Neural progenitor cell (in vitro differentiated cells): ENCODE data around the gene C7orf25. TPM values are rescaled to one million over a fixed set of nuclear protein-coding genes. Genes with fewer than 3 reads are reported as not detected.

Source experiments
- DNase-seq: peaks from one replicate; pipeline ENCODE4 v3.0.0-alpha.2; 2016; ENCODE audit warnings: low spot score
- H2AFZ ChIP-seq: fragments of 200-600 bp; sonication (generic); replicated peaks from 2 replicates; pipeline ENCODE4 v1.6.1; 2016; ENCODE audit warnings: antibody characterized with exemption
- H3F3A ChIP-seq: fragments of 200-600 bp; sonication (generic); 2 replicates; pipeline ENCODE4 v1.6.1; 2016; ENCODE audit warnings: antibody characterized with exemption, low read depth
- H3K27ac ChIP-seq: fragments of 200-600 bp; sonication (generic); 2 replicates; pipeline ENCODE4 v1.5.1; 2016; ENCODE audit warnings: mild to moderate bottlenecking
- H3K27me3 ChIP-seq: fragments of 200-600 bp; sonication (generic); 2 replicates; pipeline ENCODE4 v1.6.1; 2016; ENCODE audit warnings: mild to moderate bottlenecking, moderate library complexity
- H3K36me3 ChIP-seq: fragments of 200-600 bp; sonication (generic); 2 replicates; pipeline ENCODE4 v1.5.1; 2016
- H3K4me1 ChIP-seq: fragments of 200-600 bp; sonication (generic); 2 replicates; pipeline ENCODE4 v1.6.1; 2016; ENCODE audit warnings: mixed run types
- H3K4me2 ChIP-seq: fragments of 200-600 bp; sonication (generic); 2 replicates; pipeline ENCODE4 v1.6.1; 2016
- H3K4me3 ChIP-seq: fragments of 200-600 bp; sonication (generic); 2 replicates; pipeline ENCODE4 v1.5.1; 2016
- H3K79me2 ChIP-seq: fragments of 200-600 bp; sonication (generic); 2 replicates; pipeline ENCODE4 v1.6.1; 2016; ENCODE audit warnings: low read depth
- H3K9ac ChIP-seq: fragments of 200-600 bp; sonication (generic); 2 replicates; pipeline ENCODE4 v1.6.1; 2016
- H3K9me3 ChIP-seq: fragments of 200-600 bp; sonication (generic); 2 replicates; pipeline ENCODE4 v1.5.1; 2016; ENCODE audit warnings: low read depth
- H4K20me1 ChIP-seq: fragments of 200-600 bp; sonication (generic); 2 replicates; pipeline ENCODE4 v1.6.1; 2016; ENCODE audit warnings: low read depth
- H3K27ac Mint-ChIP-seq: 3 replicates; pipeline ENCODE4 v1.8.0; 2021; ENCODE audit warnings: mixed read lengths
- H3K27me3 Mint-ChIP-seq: 2 replicates; pipeline ENCODE4 v1.8.0; 2022; ENCODE audit warnings: low read depth, mild to moderate bottlenecking, inconsistent platforms, moderate library complexity, mixed read lengths; ENCODE audit not compliant: insufficient read depth
- H3K36me3 Mint-ChIP-seq: 3 replicates; pipeline ENCODE4 v1.8.0; 2021; ENCODE audit warnings: mixed read lengths
- H3K4me1 Mint-ChIP-seq: 3 replicates; pipeline ENCODE4 v1.8.0; 2021; ENCODE audit warnings: mixed read lengths
- H3K4me3 Mint-ChIP-seq: 3 replicates; pipeline ENCODE4 v1.8.0; 2021; ENCODE audit warnings: mild to moderate bottlenecking, moderate library complexity, mixed read lengths
- H3K9me3 Mint-ChIP-seq: 3 replicates; pipeline ENCODE4 v1.8.0; 2020; ENCODE audit warnings: mixed read lengths
- EZH2 ChIP-seq: fragments of 200-600 bp; sonication (generic); IDR thresholded peaks from 2 replicates; pipeline ENCODE4 v1.6.1; 2017; ENCODE audit warnings: antibody characterized with exemption, mild to moderate bottlenecking, moderate library complexity
- EZH2phosphoT487 ChIP-seq: fragments of 200-600 bp; sonication (generic); IDR thresholded peaks from 2 replicates; pipeline ENCODE4 v1.6.1; 2017; ENCODE audit warnings: antibody characterized with exemption
- total RNA-seq: library from RNA; depleted of rRNA; stranded (reverse); fragments of >200 nt; gene quantifications from 2 replicates; pipeline ENCODE4 v1.2.3, GENCODE V29; 2015; ENCODE audit warnings: low replicate concordance
- TF ChIP-seq, protein P1 (sequence below): fragments of 200-600 bp; sonication (generic); IDR thresholded peaks from 2 replicates; pipeline ENCODE4 v1.5.1; 2017; ENCODE audit warnings: antibody characterized with exemption, mild to moderate bottlenecking

The C7orf25 gene
- total RNA-seq, 1 donor from 2014 or later, result 6.4 TPM

DNA sequence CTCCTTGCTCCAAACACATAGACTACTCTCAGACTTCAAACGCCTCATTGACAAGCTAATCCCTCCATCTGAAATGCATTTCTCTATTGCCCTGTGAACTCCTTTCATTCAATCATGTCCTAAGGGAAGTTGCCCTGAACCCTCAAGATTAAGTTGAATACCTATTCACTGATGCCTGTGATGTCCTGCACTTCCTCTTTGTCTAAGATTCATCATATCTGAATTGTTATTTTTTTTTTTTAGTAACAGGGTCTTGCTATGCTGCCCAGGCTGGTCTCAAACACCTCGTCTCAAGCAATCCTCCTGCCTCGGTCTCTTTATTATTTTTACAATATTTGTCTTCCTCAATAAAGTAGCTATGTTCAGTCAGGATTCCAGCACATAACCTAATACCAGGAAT lies 16.9 kb upstream of the C7orf25 start:
- Histone ChIP-seq H3K9ac (no peak overlapping the region), H3K9me3 (no peaks in the 10 kb centered on the region), H2AFZ (no peak overlapping the region), H3K4me1 (peaks cover 15% of the 10 kb centered on the region), H3K36me3 (peaks cover 16% of the 10 kb centered on the region), H3K4me2 (no peak overlapping the region), H3F3A (no peaks in the 10 kb centered on the region), H3K79me2 (peaks cover 79% of the 10 kb centered on the region), H3K27me3 (no peaks in the 10 kb centered on the region), H4K20me1 (peaks cover 49% of the 10 kb centered on the region), H3K27ac (no peak overlapping the region), H3K4me3 (no peak overlapping the region)
- H3K9me3 Mint-ChIP-seq, result no peaks in the 10 kb centered on the region
- H3K4me1 Mint-ChIP-seq, result peaks cover 27% of the 10 kb centered on the region
- peaks cover 11% of the 10 kb centered on the region for H3K36me3 Mint-ChIP-seq
- no peak overlapping the region for H3K27ac Mint-ChIP-seq
- DNase-seq, result no peak
- TF ChIP-seq EZH2phosphoT487 (no peak), EZH2 (no peak)
- TF ChIP-seq, protein P1, sequence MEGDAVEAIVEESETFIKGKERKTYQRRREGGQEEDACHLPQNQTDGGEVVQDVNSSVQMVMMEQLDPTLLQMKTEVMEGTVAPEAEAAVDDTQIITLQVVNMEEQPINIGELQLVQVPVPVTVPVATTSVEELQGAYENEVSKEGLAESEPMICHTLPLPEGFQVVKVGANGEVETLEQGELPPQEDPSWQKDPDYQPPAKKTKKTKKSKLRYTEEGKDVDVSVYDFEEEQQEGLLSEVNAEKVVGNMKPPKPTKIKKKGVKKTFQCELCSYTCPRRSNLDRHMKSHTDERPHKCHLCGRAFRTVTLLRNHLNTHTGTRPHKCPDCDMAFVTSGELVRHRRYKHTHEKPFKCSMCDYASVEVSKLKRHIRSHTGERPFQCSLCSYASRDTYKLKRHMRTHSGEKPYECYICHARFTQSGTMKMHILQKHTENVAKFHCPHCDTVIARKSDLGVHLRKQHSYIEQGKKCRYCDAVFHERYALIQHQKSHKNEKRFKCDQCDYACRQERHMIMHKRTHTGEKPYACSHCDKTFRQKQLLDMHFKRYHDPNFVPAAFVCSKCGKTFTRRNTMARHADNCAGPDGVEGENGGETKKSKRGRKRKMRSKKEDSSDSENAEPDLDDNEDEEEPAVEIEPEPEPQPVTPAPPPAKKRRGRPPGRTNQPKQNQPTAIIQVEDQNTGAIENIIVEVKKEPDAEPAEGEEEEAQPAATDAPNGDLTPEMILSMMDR, result no peak
- peaks cover 2% of the 10 kb centered on the region for H3K27me3 Mint-ChIP-seq
- H3K4me3 Mint-ChIP-seq, result no peak overlapping the region

DNA sequence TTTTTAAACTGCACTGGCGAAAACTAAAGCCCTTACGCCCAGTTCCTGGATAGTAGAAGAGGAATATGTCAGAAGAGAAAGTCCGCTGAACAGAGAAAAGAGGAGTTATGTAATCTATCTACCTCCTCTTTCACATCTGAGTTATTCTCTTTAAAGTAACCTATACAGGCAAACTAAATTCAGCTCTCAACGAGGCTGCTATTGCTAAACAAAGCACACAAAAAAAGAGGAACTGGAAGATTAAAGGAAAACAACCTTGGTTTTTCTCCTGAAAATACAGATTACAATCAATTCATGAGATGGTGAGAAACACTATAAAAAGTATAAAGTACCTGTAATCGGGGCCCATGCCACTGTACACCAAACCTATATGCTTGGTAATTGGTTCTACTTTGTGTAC lies 14.3 kb upstream of the C7orf25 start:
- Mint-ChIP-seq H3K27me3 (no peaks in the 10 kb centered on the region), H3K4me3 (no peak overlapping the region), H3K36me3 (peaks cover 17% of the 10 kb centered on the region), H3K4me1 (peaks cover 17% of the 10 kb centered on the region), H3K27ac (no peak overlapping the region), H3K9me3 (no peaks in the 10 kb centered on the region)
- Histone ChIP-seq H3K79me2 (peaks cover 60% of the 10 kb centered on the region), H3K27ac (no peak overlapping the region), H3K9ac (no peak overlapping the region), H3K9me3 (no peaks in the 10 kb centered on the region), H2AFZ (no peak overlapping the region), H3K4me1 (peaks cover 15% of the 10 kb centered on the region), H3K36me3 (peaks cover 35% of the 10 kb centered on the region), H3F3A (peaks cover 9% of the 10 kb centered on the region), H3K27me3 (no peaks in the 10 kb centered on the region), H3K4me3 (no peak overlapping the region), H4K20me1 (peaks cover 45% of the 10 kb centered on the region), H3K4me2 (no peak overlapping the region)
- DNase-seq, result no peak
- TF ChIP-seq EZH2phosphoT487, result no peak

DNA sequence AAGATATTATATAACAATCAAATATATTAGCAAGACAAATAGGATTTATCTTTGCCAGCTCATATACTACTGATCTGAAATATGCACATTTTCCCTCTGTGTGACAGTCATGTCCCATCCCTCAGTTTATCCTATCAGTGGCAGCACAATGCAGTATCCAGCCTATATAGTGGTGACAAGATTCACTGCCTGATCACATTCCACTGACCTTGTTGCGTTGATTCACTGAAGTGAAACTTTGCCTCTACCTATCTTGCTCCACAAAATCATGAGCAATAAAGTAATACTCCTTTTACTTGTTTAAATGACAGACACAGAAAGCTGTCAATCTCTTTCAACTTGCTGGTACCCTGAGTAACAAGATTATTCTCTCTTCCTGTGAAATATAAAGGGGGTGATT lies 13.8 kb upstream of the C7orf25 start:
- no peak overlapping the region for H3K9ac ChIP-seq
- H3K4me3 ChIP-seq, result no peak overlapping the region
- DNase-seq, result no peak
- no peaks in the 10 kb centered on the region for H3K27me3 ChIP-seq
- peaks cover 54% of the 10 kb centered on the region for H3K79me2 ChIP-seq
- no peaks in the 10 kb centered on the region for H3K9me3 ChIP-seq
- H3K36me3 ChIP-seq, result peaks cover 40% of the 10 kb centered on the region
- Mint-ChIP-seq H3K27me3 (no peaks in the 10 kb centered on the region), H3K27ac (no peak overlapping the region), H3K4me3 (no peak overlapping the region), H3K9me3 (no peaks in the 10 kb centered on the region), H3K4me1 (peaks cover 14% of the 10 kb centered on the region), H3K36me3 (peaks cover 20% of the 10 kb centered on the region)
- H2AFZ ChIP-seq, result no peak overlapping the region
- TF ChIP-seq EZH2phosphoT487, result no peak
- TF ChIP-seq, protein P1, result no peak
- no peak for TF ChIP-seq EZH2
- no peak overlapping the region for H3K4me2 ChIP-seq
- H3K27ac ChIP-seq, result no peak overlapping the region
- H4K20me1 ChIP-seq, result peaks cover 40% of the 10 kb centered on the region
- peaks cover 13% of the 10 kb centered on the region for H3F3A ChIP-seq
- peaks cover 11% of the 10 kb centered on the region for H3K4me1 ChIP-seq

GRCh38 chr7:42924223-42924838 lies 12.5 kb upstream of the C7orf25 start:
- Mint-ChIP-seq H3K27ac (no peak overlapping the region), H3K27me3 (no peaks in the 10 kb centered on the region), H3K4me1 (peaks cover 5% of the 10 kb centered on the region), H3K9me3 (no peaks in the 10 kb centered on the region), H3K36me3 (peaks cover 20% of the 10 kb centered on the region), H3K4me3 (no peak overlapping the region)
- DNase-seq, result no peak
- Histone ChIP-seq H3K27ac (no peak overlapping the region), H3F3A (peaks cover 13% of the 10 kb centered on the region), H3K4me1 (no peaks in the 10 kb centered on the region), H4K20me1 (peaks cover 27% of the 10 kb centered on the region), H3K4me2 (no peak overlapping the region), H3K9ac (no peak overlapping the region), H3K9me3 (no peaks in the 10 kb centered on the region), H2AFZ (no peak overlapping the region), H3K4me3 (no peak overlapping the region), H3K27me3 (no peaks in the 10 kb centered on the region), H3K36me3 (peaks cover 46% of the 10 kb centered on the region), H3K79me2 (peaks cover 41% of the 10 kb centered on the region)
- TF ChIP-seq EZH2phosphoT487 (no peak), EZH2 (no peak)
- TF ChIP-seq, protein P1, result no peak
